GM19324 (cell line): ENCODE measurements around the gene TANC2.
"Not testable (repeated sequence)": the region's sequence is repeated elsewhere in the genome, so short reads cannot be mapped to it uniquely, and the experiment has no call there.

Experiments used
- ATAC-seq: cut with Tn5 transposase; IDR thresholded peaks from one replicate; pipeline ENCODE4 v1.9.1; 2021; ENCODE audit warnings: mild to moderate bottlenecking, moderate library complexity; ENCODE audit not compliant: unreplicated experiment, low FRiP score

The TANC2 gene

GRCh38 chr17:62963296-62963695, 2.7 kb upstream of the TANC2 start:
- no peak for ATAC-seq

GRCh38 chr17:62964506-62964905, 1.5 kb upstream of the TANC2 start:
- ATAC-seq, result no peak

GRCh38 chr17:62965174-62965685, 805 bp upstream of the TANC2 start:
- no peak for ATAC-seq

- no peak for ATAC-seq
These were observed 580 bp downstream of the TANC2 start for GRCh38 chr17:62966426-62967204.

GRCh38 chr17:62967205-62967529, 1.1 kb downstream of the TANC2 start:
- no peak for ATAC-seq

- ATAC-seq, result peak; percentile 65
These were observed 2.4 kb downstream of the TANC2 start for GRCh38 chr17:62968445-62968923.

GRCh38 chr17:62970610-62971009, 4.6 kb downstream of the TANC2 start:
- ATAC-seq, result no peak

- ATAC-seq, result no peak
These were observed 5.8 kb downstream of the TANC2 start for GRCh38 chr17:62971853-62972252.

- ATAC-seq, result no peak
These were observed 8.8 kb downstream of the TANC2 start for GRCh38 chr17:62974788-62975187.

- ATAC-seq, result no peak
These were observed 9.2 kb downstream of the TANC2 start for GRCh38 chr17:62975206-62975605.

- not testable (repeated sequence) for ATAC-seq
These were observed 10.7 kb downstream of the TANC2 start for GRCh38 chr17:62976643-62977231.

GRCh38 chr17:62980842-62981241, 14.8 kb downstream of the TANC2 start:
- ATAC-seq, result no peak

GRCh38 chr17:62981933-62982332, 15.9 kb downstream of the TANC2 start:
- ATAC-seq, result no peak

GRCh38 chr17:62984801-62985200, 18.8 kb downstream of the TANC2 start:
- no peak for ATAC-seq

GRCh38 chr17:62986549-62986948, 20.5 kb downstream of the TANC2 start:
- no peak for ATAC-seq

GRCh38 chr17:62987136-62987535, 21.1 kb downstream of the TANC2 start:
- no peak for ATAC-seq

- no peak for ATAC-seq
These were observed 23.5 kb downstream of the TANC2 start for GRCh38 chr17:62989501-62989900.

GRCh38 chr17:62994931-62995330, 28.9 kb downstream of the TANC2 start:
- ATAC-seq, result no peak

- no peak for ATAC-seq
These were observed 29.4 kb downstream of the TANC2 start for GRCh38 chr17:62995377-62995885.

- ATAC-seq, result no peak
These were observed 30.2 kb downstream of the TANC2 start for GRCh38 chr17:62996221-62996620.

GRCh38 chr17:62998166-62998565, 32.1 kb downstream of the TANC2 start:
- no peak for ATAC-seq
